ENCODE data around the gene RASSF8. TPM values are rescaled to one million over a fixed set of nuclear protein-coding genes. Genes with fewer than 3 reads are reported as not detected.

RASSF8 gene
- total and polyA plus RNA-seq, 2 experiments from 2014 or later = 11.5 to 30.6 TPM

DNA sequence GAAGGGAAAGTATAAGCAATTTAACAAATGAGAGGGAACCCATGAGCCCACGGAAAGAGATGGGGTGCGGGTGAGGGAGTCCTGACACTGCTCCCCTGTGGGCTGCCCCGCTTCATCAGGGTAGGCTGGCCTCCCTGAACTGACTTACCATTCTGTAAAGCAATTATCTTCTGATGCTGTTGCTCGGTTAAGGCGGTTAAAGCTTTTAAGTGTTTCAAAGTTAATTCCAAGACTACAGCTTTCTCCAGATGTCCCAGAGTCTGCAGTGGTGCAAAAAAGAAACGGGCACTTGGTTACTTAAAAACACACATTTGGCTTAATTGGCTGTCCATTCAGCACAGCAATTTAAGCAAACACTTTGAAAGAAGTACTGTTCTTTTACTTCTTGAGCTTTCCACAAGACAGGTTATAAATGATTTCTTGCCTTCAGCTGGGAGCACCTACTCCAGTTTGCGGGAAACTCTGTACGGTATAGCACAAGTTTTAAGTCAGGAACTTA is 165.0 kb downstream of the RASSF8 start:
- H3K79me2 ChIP-seq (replicated peaks; ENCODE audit: insufficient read depth) = no peaks in the 10 kb centered on the region
- Mint-ChIP-seq H3K27ac (no peak overlapping the region), H3K4me3 (peak overlapping the region; percentile 86), H3K36me3 (ENCODE audit: low read depth) (no peaks in the 10 kb centered on the region), H3K27me3 (ENCODE audit: insufficient read depth, low read depth, poor library complexity) (peaks cover 78% of the 10 kb centered on the region), H3K9me3 (peaks cover 2% of the 10 kb centered on the region; the same call in 1 of the 3 replicates), H3K4me1 (peaks cover 53% of the 10 kb centered on the region)
- no peak overlapping the region for H3K27ac ChIP-seq (ENCODE audit: low read depth)
- no peak for ATAC-seq
- 0 out of 2 replicates have a peak, but pooled peaks cover 4% of the 10 kb centered on the region for H4K20me1 ChIP-seq (replicated peaks; ENCODE audit: insufficient read depth)
- H3K27me3 ChIP-seq (ENCODE audit: insufficient read depth) = peaks cover 84% of the 10 kb centered on the region
- no peaks in the 10 kb centered on the region for H3K9me2 ChIP-seq (ENCODE audit: insufficient read depth)
- peak overlapping the region; percentile 90 for H3K4me3 ChIP-seq
- no peaks in the 10 kb centered on the region for H3K36me3 ChIP-seq (ENCODE audit: insufficient read depth)
- peaks cover 40% of the 10 kb centered on the region for H3K4me1 ChIP-seq (ENCODE audit: insufficient read depth)
- H2AFZ ChIP-seq = peak overlapping the region; percentile 75
- DNase-seq (ENCODE audit: low spot score) = no peak
- peaks cover 13% of the 10 kb centered on the region; the same call in 1 of the 2 replicates for H3F3A ChIP-seq (replicated peaks; ENCODE audit: low read depth)
- TF ChIP-seq EZH2 (IDR thresholded peaks at IDR 0.05; ENCODE audit: low read depth, unreplicated experiment) (peak; percentile 86), EZH2phosphoT487 (IDR thresholded peaks at IDR 0.05; ENCODE audit: unreplicated experiment) (no peak), CREB1 (CRISPR knock-in tag; IDR thresholded peaks at IDR 0.05; ENCODE audit: low read depth) (no peak)
- peak overlapping the region; percentile 91 for H3K4me2 ChIP-seq

DNA sequence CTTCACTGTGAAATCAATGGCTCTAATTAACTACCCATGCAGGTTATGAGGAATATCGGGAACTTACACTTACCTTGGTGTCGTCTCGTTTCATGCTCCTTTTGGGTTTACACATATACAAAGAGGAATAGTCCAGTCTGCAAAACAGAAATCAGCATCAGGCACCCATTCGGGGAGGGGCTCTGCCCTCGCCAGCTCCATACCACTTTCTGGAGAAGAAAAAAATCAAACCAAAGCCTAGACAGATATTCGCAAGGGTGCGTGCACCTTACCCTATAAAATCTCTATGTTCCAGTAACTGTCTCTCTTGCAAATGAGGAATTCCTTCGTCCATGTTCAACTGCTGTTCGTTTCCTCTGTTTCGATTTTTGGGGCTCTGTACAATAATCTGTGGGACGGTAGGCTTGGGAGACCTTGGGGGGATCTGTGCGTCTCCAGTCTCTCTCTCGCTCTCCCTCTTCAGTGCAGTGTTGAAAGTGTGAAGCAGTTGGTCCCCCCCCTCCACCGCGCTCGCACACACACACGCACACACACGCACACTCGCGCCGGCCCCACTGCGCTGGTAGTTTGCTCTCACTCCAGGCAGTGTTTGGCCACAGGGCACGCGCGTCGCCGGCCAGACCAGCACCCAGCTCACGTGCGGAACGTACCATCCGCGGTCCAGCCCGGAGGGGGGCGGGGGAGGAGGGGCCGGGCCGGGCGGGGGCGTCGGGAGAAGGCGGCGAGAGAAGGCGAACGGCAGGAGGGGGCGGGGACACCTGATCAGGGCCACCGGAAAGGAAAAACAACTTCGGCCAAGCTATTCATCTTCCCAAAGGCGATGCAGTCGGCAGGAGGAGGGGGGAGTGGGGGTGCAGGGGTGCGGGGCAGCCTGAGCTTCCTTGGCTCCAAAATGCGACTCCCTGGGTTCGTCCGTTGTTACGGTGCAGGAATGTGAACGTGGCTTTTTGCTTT is 166.2 kb downstream of the RASSF8 start, which contains the start of gene BHLHE41:
BHLHE41 (minus strand) TSS at position 592 of the 954 bp plus-strand sequence; CDS start at position 334, 258 bp downstream.
- Mint-ChIP-seq H3K4me1 (peaks cover 46% of the 10 kb centered on the region), H3K4me3 (peak within 1 kb of the TSS; percentile 86), H3K27ac (no peak within 1 kb of the TSS), H3K36me3 (ENCODE audit: low read depth) (no peaks in the 10 kb centered on the region), H3K9me3 (peaks cover 2% of the 10 kb centered on the region; the same call in 1 of the 3 replicates), H3K27me3 (ENCODE audit: insufficient read depth, low read depth, poor library complexity) (peaks cover 84% of the 10 kb centered on the region)
- TF ChIP-seq ZNF114 (CRISPR knock-in tag; IDR thresholded peaks at IDR 0.05) (no peak), REST (IDR thresholded peaks at IDR 0.05; ENCODE audit: unreplicated experiment) (no peak), CTCF (conservative IDR thresholded peaks at IDR 0.05; ENCODE audit: low read depth in 2 of 2) (no peak), JUNB (IDR thresholded peaks at IDR 0.05; ENCODE audit: unreplicated experiment) (no peak), EZH2 (IDR thresholded peaks at IDR 0.05; ENCODE audit: low read depth, unreplicated experiment) (peak; percentile 90), NANOG (IDR thresholded peaks at IDR 0.05; ENCODE audit: borderline replicate concordance) (0 out of 2 replicates have a peak, but pooled peaks have one; percentile 17), POLR2AphosphoS5 (IDR thresholded peaks at IDR 0.05; ENCODE audit: low read depth) (no peak; the same call in 1 of the 2 replicates)
- DNase-seq (ENCODE audit: low spot score) (peak; percentile 93), ATAC-seq (peak; percentile 19)
- peak within 1 kb of the TSS; percentile 99 for H3K4me2 ChIP-seq
- peak within 1 kb of the TSS; percentile 90 for H3K4me3 ChIP-seq
- peaks cover 40% of the 10 kb centered on the region for H3K4me1 ChIP-seq (ENCODE audit: insufficient read depth)
- no peaks in the 10 kb centered on the region for H3K9me2 ChIP-seq (ENCODE audit: insufficient read depth)
- H3K27ac ChIP-seq (ENCODE audit: low read depth) = no peak within 1 kb of the TSS
- H3K36me3 ChIP-seq (ENCODE audit: insufficient read depth) = no peaks in the 10 kb centered on the region
- peaks cover 13% of the 10 kb centered on the region; the same call in 1 of the 2 replicates for H3F3A ChIP-seq (replicated peaks; ENCODE audit: low read depth)
- H3K79me2 ChIP-seq (replicated peaks; ENCODE audit: insufficient read depth) = no peaks in the 10 kb centered on the region
- peak within 1 kb of the TSS; percentile 98 for H2AFZ ChIP-seq
- H3K27me3 ChIP-seq (ENCODE audit: insufficient read depth) = peaks cover 94% of the 10 kb centered on the region
- 0 out of 2 replicates have a peak, but pooled peaks cover 4% of the 10 kb centered on the region for H4K20me1 ChIP-seq (replicated peaks; ENCODE audit: insufficient read depth)
